HL-60 (cell line): ENCODE results near the gene ARHGEF12.

Experiments used
- DNase-seq, 2 experiments: peaks; one replicate each; pipeline ENCODE4 v3.0.0-alpha.2; 2010 to 2020; ENCODE audit warnings: low read depth in 1 of 2, low spot score in 1 of 2
- H3K27ac ChIP-seq: fragments of 250-450 bp; sonication (Bioruptor Pico); replicated peaks from 2 replicates; pipeline ENCODE4 v1.5.1; 2020; ENCODE audit warnings: mild to moderate bottlenecking, moderate library complexity
- H3K27me3 ChIP-seq: fragments of 250-450 bp; sonication (Bioruptor Pico); 2 replicates; pipeline ENCODE4 v1.5.1; 2021; ENCODE audit warnings: mild to moderate bottlenecking, moderate library complexity; ENCODE audit not compliant: insufficient read depth, poor library complexity, severe bottlenecking
- H3K4me3 ChIP-seq: replicated peaks from 2 replicates; pipeline ENCODE4 v1.5.1; 2011; ENCODE audit warnings: mild to moderate bottlenecking, control low read depth, low read length; ENCODE audit not compliant: insufficient read depth
- GABPA ChIP-seq: IDR thresholded peaks from 2 replicates; pipeline ENCODE4 v1.6.1; 2012; ENCODE audit warnings: low read depth
- POLR2AphosphoS5 ChIP-seq: IDR thresholded peaks from 2 replicates; pipeline ENCODE4 v1.6.1; 2012; ENCODE audit warnings: low read depth
- SPI1 ChIP-seq: IDR thresholded peaks from 2 replicates; pipeline ENCODE4 v1.6.1; 2012; ENCODE audit warnings: low read depth, mild to moderate bottlenecking, borderline replicate concordance
- TF ChIP-seq, protein P1 (sequence below): IDR thresholded peaks from one replicate; pipeline ENCODE4 v1.5.1; 2011; ENCODE audit warnings: low read length, control low read depth, inconsistent platforms; ENCODE audit not compliant: insufficient read depth
- TF ChIP-seq, protein P2 (sequence below): IDR thresholded peaks from 2 replicates; pipeline ENCODE4 v1.6.1; 2012; ENCODE audit warnings: low read depth; ENCODE audit not compliant: insufficient replicate concordance

The ARHGEF12 gene

GRCh38 chr11:120523196-120523595 is 187.0 kb downstream of the ARHGEF12 start:
- DNase-seq, result no peak
- TF ChIP-seq GABPA, result no peak
- TF ChIP-seq, protein P1, sequence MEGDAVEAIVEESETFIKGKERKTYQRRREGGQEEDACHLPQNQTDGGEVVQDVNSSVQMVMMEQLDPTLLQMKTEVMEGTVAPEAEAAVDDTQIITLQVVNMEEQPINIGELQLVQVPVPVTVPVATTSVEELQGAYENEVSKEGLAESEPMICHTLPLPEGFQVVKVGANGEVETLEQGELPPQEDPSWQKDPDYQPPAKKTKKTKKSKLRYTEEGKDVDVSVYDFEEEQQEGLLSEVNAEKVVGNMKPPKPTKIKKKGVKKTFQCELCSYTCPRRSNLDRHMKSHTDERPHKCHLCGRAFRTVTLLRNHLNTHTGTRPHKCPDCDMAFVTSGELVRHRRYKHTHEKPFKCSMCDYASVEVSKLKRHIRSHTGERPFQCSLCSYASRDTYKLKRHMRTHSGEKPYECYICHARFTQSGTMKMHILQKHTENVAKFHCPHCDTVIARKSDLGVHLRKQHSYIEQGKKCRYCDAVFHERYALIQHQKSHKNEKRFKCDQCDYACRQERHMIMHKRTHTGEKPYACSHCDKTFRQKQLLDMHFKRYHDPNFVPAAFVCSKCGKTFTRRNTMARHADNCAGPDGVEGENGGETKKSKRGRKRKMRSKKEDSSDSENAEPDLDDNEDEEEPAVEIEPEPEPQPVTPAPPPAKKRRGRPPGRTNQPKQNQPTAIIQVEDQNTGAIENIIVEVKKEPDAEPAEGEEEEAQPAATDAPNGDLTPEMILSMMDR, result no peak
- TF ChIP-seq, protein P2, sequence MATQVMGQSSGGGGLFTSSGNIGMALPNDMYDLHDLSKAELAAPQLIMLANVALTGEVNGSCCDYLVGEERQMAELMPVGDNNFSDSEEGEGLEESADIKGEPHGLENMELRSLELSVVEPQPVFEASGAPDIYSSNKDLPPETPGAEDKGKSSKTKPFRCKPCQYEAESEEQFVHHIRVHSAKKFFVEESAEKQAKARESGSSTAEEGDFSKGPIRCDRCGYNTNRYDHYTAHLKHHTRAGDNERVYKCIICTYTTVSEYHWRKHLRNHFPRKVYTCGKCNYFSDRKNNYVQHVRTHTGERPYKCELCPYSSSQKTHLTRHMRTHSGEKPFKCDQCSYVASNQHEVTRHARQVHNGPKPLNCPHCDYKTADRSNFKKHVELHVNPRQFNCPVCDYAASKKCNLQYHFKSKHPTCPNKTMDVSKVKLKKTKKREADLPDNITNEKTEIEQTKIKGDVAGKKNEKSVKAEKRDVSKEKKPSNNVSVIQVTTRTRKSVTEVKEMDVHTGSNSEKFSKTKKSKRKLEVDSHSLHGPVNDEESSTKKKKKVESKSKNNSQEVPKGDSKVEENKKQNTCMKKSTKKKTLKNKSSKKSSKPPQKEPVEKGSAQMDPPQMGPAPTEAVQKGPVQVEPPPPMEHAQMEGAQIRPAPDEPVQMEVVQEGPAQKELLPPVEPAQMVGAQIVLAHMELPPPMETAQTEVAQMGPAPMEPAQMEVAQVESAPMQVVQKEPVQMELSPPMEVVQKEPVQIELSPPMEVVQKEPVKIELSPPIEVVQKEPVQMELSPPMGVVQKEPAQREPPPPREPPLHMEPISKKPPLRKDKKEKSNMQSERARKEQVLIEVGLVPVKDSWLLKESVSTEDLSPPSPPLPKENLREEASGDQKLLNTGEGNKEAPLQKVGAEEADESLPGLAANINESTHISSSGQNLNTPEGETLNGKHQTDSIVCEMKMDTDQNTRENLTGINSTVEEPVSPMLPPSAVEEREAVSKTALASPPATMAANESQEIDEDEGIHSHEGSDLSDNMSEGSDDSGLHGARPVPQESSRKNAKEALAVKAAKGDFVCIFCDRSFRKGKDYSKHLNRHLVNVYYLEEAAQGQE, result no peak
- no peak for TF ChIP-seq POLR2AphosphoS5
- H3K27ac ChIP-seq, result no peak overlapping the region

DNA sequence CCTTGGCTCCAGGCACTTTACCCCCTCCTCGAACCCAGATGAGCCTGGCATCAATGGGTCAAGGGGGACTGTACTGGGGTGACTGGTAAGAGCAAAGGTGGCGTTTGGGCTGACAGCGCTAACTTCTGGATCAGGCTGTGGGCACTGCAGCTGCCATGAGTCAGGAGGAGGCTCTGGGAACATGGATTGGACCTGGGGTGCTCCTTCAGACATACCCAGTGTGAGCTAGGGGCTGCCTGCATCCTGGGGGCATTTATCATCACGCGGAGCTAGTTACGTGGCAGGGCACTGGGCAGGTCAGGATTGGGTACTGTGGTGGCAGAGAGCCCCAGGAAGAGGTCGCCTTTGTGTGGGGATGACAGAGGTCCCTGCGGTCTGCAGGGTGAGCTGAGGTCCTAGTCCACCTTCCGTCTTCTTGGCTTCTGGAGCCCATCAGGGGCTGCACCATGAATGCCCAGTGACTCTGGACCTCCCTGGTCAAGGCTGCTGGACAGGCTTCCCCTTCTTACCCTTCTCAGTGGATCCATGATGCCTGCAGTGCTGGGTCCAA is 188.4 kb downstream of the ARHGEF12 start:
- TF ChIP-seq, protein P2, result no peak
- TF ChIP-seq, protein P1, result no peak
- TF ChIP-seq GABPA (no peak), POLR2AphosphoS5 (no peak), SPI1 (no peak)
- H3K27me3 ChIP-seq, result no peaks in the 10 kb centered on the region
- no peak overlapping the region for H3K4me3 ChIP-seq
- no peak for DNase-seq
- no peak overlapping the region for H3K27ac ChIP-seq

More at GRCh38 chr11:120523196-120523595, 187.0 kb downstream of the ARHGEF12 start:
- Histone ChIP-seq H3K4me3 (no peak overlapping the region), H3K27me3 (no peaks in the 10 kb centered on the region)

DNA sequence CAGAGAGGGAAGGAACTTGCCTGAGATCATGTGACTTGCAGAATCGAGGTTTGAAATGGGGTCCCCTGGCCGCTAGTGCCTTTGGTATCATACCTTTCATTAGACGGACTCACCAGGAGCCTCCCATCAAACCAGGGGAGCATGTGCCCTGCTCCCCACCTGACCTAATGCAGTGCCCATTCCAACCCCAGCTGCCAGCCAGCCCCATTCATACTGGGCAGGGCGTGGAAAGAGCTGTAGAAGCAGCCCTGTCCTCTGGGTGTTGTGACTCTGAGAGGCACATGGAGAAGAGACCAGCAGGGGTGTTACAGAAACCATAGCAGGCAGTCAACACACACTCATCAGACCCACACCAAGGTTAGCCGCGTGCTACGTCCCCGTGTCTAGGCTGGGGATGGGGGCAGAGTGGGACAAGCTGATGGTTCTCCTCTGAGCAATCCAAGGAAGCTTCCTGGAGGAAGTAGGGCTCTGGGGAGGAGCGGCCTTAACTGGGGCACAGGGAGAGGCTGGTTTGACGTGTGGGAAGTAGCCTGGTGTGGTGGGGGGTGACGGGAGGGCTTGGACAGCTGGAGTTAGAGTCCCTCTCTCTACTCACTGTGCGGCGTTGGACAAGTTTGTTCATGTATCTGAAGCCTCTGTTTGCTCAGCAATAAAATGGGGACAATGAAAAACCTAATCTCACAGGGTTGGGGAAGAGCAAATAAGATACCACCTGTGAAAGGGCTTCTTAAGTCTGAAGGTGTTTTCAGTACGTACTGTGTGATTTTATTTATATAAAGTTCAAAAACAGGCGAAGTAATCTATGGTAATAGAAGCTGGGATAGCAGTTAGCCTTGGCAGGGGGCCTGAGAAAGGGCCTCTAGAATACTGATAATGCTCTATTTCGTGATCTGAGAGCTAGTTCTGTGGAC is 189.3 kb downstream of the ARHGEF12 start:
- TF ChIP-seq, protein P2, result no peak
- no peak for TF ChIP-seq GABPA
- TF ChIP-seq POLR2AphosphoS5, result no peak
- TF ChIP-seq SPI1, result no peak
- TF ChIP-seq, protein P1, result no peak
- Histone ChIP-seq H3K27ac (no peak overlapping the region), H3K4me3 (no peak overlapping the region), H3K27me3 (peaks cover under 1% of the 10 kb centered on the region)
- DNase-seq, result no peak
